ENCODE data around the gene NR1I3. TPM values are rescaled to one million over a fixed set of nuclear protein-coding genes. Genes with fewer than 3 reads are reported as not detected.

NR1I3 gene, protein sequence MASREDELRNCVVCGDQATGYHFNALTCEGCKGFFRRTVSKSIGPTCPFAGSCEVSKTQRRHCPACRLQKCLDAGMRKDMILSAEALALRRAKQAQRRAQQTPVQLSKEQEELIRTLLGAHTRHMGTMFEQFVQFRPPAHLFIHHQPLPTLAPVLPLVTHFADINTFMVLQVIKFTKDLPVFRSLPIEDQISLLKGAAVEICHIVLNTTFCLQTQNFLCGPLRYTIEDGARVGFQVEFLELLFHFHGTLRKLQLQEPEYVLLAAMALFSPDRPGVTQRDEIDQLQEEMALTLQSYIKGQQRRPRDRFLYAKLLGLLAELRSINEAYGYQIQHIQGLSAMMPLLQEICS
- not detected for total RNA-seq

DNA sequence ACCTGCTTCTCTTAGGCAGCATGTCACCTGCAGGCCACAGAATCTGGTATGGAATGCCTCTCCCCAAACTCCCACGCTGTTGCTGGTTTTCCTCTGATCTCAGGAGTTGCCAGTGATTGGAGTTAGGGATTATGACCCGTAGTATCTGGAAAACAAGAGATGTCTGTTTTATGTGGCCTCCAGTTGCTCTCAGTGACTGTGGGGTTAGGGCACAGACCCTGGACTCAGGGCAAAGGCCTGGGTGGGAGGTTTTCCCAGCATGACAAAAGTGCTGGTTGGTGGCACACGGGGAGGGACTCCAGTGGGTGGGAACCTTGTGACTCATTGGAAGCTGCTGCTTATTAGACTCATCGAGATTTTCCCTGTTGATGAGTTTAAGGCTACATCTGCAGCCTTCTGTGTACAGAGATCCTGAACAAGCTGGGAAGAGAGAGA is at the start of gene NR1I3:
TSS of gene NR1I3 (minus strand) at position 165 of the 435 bp plus-strand sequence. CDS start 1,638 bp downstream, outside the sequence.
- no peak for TF ChIP-seq CTCF (IDR thresholded peaks at IDR 0.05)
- TF ChIP-seq POLR2A (IDR thresholded peaks at IDR 0.05) = no peak
- TF ChIP-seq EP300 (IDR thresholded peaks at IDR 0.05) = no peak
- no peak for TF ChIP-seq POLR2AphosphoS5 (IDR thresholded peaks at IDR 0.05)
- Histone ChIP-seq H3K4me1 (no peaks in the 10 kb centered on the region), H3K4me3 (no peak within 1 kb of the TSS), H3K9me3 (no peaks in the 10 kb centered on the region), H3K27ac (no peak within 1 kb of the TSS), H3K27me3 (no peaks in the 10 kb centered on the region), H3K36me3 (no peaks in the 10 kb centered on the region)
- 82% methylated on average over 3 of the region's 4 CpGs; no CpG with 5 or more reads in 1 of the 2 donors for WGBS, 2 donors (ENCODE audit: low coverage in 1 of 2)
- no peak for ATAC-seq

- H3K27me3 ChIP-seq = no peaks in the 10 kb centered on the region
- ATAC-seq = no peak
- WGBS, 2 donors (ENCODE audit: low coverage in 1 of 2) = 93 to 94% methylated on average over 1 to 2 of the region's 3 CpGs
- TF ChIP-seq POLR2A (IDR thresholded peaks at IDR 0.05) (no peak), CTCF (IDR thresholded peaks at IDR 0.05) (no peak), EP300 (IDR thresholded peaks at IDR 0.05) (no peak), POLR2AphosphoS5 (IDR thresholded peaks at IDR 0.05) (no peak)
- H3K4me1 ChIP-seq = no peaks in the 10 kb centered on the region
- no peak overlapping the region for H3K27ac ChIP-seq
- no peaks in the 10 kb centered on the region for H3K9me3 ChIP-seq
- H3K4me3 ChIP-seq = no peak overlapping the region
- no peaks in the 10 kb centered on the region for H3K36me3 ChIP-seq
These were observed 49.6 kb upstream of the NR1I3 start for GRCh38 chr1:161287482-161288054.

GRCh38 chr1:161285521-161285920 is 47.5 kb upstream of the NR1I3 start:
- WGBS, 2 donors (ENCODE audit: low coverage in 1 of 2) = 37 to 60% methylated on average over 5 of the region's 5 CpGs
- Histone ChIP-seq H3K27me3 (no peaks in the 10 kb centered on the region), H3K36me3 (no peaks in the 10 kb centered on the region), H3K4me1 (no peaks in the 10 kb centered on the region), H3K27ac (no peak overlapping the region), H3K4me3 (no peak overlapping the region), H3K9me3 (no peaks in the 10 kb centered on the region)
- no peak for ATAC-seq
- TF ChIP-seq CTCF (IDR thresholded peaks at IDR 0.05) = no peak
- no peak for TF ChIP-seq EP300 (IDR thresholded peaks at IDR 0.05)
- TF ChIP-seq POLR2A (IDR thresholded peaks at IDR 0.05) = no peak
- TF ChIP-seq POLR2AphosphoS5 (IDR thresholded peaks at IDR 0.05) = no peak

GRCh38 chr1:161285113-161285512 is 47.1 kb upstream of the NR1I3 start:
- TF ChIP-seq POLR2A (IDR thresholded peaks at IDR 0.05) (no peak), CTCF (IDR thresholded peaks at IDR 0.05) (no peak), EP300 (IDR thresholded peaks at IDR 0.05) (no peak)
- no peak overlapping the region for H3K27ac ChIP-seq
- no peaks in the 10 kb centered on the region for H3K27me3 ChIP-seq
- no peaks in the 10 kb centered on the region for H3K4me1 ChIP-seq
- H3K4me3 ChIP-seq = no peak overlapping the region
- no peaks in the 10 kb centered on the region for H3K9me3 ChIP-seq
- no peak for ATAC-seq
- WGBS, 2 donors (ENCODE audit: low coverage in 1 of 2) = 81 to 100% methylated on average over 1 to 2 of the region's 2 CpGs
- H3K36me3 ChIP-seq = no peaks in the 10 kb centered on the region

DNA sequence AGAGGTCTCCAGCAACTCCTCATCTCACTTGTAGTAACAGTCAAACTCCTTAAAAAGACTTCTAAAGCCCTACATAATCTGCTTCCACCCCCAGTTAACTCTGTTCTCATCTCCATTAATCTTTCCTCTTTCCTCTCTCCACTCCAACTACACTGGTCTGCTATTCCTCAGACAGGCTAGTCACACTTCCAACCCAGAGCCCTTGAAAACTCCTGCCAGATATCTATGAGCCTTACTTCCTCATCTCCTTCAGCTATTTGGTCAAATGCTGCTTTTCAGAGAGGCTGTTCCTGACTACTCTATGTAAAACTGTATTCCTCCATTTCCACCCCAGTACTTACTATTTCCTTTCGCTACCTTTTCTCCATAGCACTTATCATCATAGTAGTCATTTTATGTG is 45.0 kb upstream of the NR1I3 start:
- H3K27ac ChIP-seq = no peak overlapping the region
- no peak overlapping the region for H3K4me3 ChIP-seq
- H3K36me3 ChIP-seq = no peaks in the 10 kb centered on the region
- no peaks in the 10 kb centered on the region for H3K4me1 ChIP-seq
- no peaks in the 10 kb centered on the region for H3K9me3 ChIP-seq
- H3K27me3 ChIP-seq = no peaks in the 10 kb centered on the region
- WGBS, 2 donors (ENCODE audit: low coverage in 1 of 2) = 88% methylated on average over 1 of the region's 1 CpG; no CpG with 5 or more reads in 1 of the 2 donors
- ATAC-seq = no peak
- TF ChIP-seq POLR2A (IDR thresholded peaks at IDR 0.05) (no peak), EP300 (IDR thresholded peaks at IDR 0.05) (no peak), POLR2AphosphoS5 (IDR thresholded peaks at IDR 0.05) (no peak), CTCF (IDR thresholded peaks at IDR 0.05) (no peak)

All from gastroesophageal sphincter (tissue), 4 donors.